Activated gamma-delta T cell treated with Interleukin-2 at 50 U/mL for 16 hours (primary cell): ENCODE measurements around the gene PANX3.

Experiments used
- DNase-seq: peaks from one replicate; pipeline ENCODE4 v3.0.0-alpha.2; 2020

Gene PANX3

DNA sequence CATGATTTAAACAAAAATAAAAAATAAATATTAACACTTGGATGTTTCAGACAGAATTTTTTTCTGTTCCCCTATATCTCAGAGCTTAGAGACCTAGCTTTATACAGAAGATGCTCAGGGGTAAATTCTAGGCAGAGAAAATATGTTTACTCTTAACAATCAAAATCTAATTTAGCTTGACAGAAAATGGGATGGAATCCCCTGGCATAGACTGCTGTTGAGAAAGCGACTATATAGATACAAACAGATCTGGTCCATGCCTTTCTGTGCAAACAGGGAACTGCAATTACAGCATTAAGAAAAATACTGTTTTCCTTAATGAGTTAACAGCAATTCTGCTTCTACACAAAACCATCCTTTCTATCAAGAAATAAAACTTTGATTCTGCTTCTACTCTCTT, 47.8 kb downstream of the PANX3 start:
- DNase-seq: no peak

DNA sequence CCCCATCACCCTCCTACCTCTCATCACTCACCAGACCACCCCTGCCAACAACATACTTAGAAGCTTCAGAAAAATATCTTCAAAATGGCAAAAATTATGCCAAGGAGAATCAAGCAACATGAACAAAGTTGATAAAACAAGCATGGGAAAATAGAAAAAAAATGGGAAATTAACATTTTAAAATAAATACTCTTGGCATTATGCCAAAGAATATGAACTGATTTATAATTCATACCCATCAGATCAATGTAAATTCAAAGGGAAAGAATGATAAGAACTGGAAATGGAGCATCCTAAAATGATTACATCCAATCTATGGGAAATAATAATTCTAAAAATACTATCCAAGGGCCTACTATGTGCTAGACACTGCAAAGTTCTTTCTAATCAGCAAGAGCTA, 50.3 kb downstream of the PANX3 start:
- DNase-seq: no peak

DNA sequence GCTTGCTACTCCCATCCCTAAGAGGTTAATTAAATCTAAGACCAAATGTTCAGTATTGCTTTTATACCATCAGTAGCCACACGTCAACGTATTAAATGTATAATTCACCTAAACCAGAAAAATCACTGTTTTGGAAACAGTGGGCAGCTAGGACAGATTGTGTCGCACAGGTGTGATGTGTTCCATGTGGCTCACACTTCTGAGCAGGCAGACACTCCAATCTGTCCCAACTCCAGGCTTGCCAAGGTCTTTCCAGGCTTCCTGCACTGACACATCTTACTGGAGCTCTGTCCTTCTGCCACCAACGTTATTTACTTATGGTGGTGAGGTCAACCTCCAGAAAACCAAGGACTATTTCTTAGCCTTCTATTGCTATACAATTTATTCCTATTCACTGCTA, 50.9 kb downstream of the PANX3 start:
- no peak for DNase-seq

DNA sequence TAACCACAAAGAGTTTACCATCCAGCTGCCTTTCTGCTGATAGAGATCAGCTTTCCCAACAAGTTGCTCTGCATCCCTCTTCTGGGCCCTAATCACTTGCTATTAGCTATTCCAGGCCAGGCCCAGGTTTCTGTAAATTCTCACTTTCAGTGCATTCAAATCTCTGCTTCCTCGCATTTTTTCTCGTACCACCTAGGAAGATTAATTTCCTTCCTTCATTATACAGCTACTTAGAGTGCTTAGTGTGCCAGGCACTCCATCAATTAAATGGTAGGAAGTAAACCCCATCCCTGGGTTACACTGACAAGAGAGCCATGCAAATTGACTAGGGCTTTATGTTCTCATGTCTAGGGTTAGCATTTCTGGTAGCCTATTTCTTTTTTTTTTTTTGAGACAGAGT, 52.6 kb downstream of the PANX3 start:
- no peak for DNase-seq

DNA sequence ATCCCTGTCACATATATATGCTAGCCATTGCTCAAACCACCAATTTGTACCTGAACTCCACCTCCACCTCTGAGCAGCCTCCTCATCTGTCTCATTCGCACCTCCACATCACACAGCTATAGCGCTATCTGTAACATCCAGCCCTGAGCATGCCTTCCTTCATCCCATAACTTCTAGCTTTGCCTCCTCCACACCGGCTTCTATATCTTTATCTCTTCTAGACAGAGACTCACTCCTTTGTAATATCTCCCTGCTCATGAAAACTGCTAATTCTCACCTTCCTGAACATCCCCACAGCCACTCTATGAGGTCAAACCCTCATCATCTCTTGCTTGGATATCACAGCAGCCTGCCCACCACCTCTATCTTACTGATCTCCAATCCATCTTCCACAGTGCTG, 56.4 kb downstream of the PANX3 start:
- no peak for DNase-seq

DNA sequence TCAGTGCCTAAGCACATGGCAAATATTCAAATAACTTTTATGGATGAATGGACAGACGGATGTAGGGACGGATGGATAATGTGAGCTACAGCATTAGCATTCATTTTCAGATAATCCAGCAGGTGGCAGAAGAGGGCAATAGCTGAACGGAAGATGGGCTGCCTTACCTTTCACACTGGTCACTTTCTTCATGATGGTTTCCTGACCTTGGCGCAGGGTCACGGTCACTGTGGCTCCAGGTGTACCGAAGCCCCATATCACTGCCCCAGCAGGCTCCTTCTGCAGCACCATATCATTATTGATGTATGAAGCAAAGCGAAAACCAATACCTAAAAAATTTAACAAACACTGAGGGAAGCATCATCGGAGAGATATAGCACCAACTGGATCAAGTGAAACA, 58.0 kb downstream of the PANX3 start:
- DNase-seq: peak; percentile 37
